ENCODE data around the gene ZNF780B.
A peak's percentile ranks its signal among the peaks of the same experiment; 100 is the strongest.
"Not testable (repeated sequence)": the region's sequence is repeated elsewhere in the genome, so short reads cannot be mapped to it uniquely, and the experiment has no call there.

Gene ZNF780B

GRCh38 chr19:40055832-40056504 lies at the start of gene ZNF780B:
ZNF780B (minus strand) TSS chr19:40056231; CDS start chr19:40050332, 5,899 bp downstream.
- DNase-seq (ENCODE audit: low read depth in 2 of 2) = peak; percentile 15 to 18

DNA sequence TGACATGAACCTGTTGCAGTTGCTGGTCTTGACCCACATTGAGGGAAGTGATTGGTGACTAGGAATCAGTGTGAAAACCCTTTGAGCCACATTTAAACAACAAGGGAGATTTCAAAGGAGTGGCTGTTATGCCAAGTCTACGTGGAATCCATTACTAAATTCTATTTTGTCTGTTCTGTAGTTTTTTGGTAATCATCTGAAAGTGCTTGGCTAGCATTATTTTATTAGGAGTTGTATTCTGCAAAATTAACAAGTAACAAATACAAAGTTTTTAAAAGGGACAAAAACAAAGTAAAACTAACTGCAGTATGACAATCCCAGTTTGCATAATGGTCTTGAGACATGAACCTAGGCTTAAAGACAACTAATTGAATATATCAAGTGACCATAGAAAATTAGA lies 48.7 kb upstream of the ZNF780B start:
- DNase-seq (ENCODE audit: low read depth in 2 of 2) = no peak

DNA sequence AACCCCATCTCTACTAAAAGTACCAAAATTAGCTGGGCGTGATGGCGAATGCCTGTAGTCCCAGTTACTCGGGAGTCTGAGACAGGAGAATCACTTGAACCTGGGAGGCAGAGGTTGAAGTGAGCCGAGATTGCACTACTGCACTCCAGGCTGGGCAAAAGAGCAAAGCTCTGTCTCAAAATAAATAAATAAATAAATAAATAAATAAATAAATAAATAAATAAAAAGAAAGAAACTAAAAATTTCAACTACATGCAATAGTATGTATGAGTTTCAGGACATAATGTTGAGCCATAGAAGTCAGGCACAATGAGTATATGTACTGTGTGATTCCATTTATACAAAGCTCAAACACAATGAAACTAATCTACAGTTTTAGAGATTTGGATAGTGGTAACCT lies 47.6 kb upstream of the ZNF780B start:
- DNase-seq (ENCODE audit: low read depth in 2 of 2) = no peak

DNA sequence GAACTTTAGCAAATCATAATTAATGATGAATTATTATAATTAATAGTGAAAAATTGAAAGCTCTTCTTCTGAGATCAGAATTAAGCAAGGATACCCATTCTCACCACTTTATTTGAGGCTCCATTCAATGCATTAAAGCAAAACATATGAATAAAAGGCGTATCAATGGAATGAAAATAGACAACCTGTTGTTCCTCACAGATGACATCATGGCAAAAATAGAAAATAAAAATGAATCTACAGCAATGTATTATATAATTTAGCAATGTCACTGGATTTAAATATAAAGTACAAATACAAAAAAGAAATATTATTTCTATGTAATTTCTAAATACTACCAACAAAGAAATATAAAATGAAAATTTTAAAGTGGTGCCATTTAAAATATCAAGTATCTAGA lies 45.8 kb upstream of the ZNF780B start:
- DNase-seq (ENCODE audit: low read depth in 2 of 2) = no peak

GRCh38 chr19:40093416-40093815 lies 37.4 kb upstream of the ZNF780B start:
- DNase-seq (ENCODE audit: low read depth in 2 of 2) = no peak

GRCh38 chr19:40091205-40092129 lies 35.4 kb upstream of the ZNF780B start:
- no peak for DNase-seq (ENCODE audit: low read depth in 2 of 2)

DNA sequence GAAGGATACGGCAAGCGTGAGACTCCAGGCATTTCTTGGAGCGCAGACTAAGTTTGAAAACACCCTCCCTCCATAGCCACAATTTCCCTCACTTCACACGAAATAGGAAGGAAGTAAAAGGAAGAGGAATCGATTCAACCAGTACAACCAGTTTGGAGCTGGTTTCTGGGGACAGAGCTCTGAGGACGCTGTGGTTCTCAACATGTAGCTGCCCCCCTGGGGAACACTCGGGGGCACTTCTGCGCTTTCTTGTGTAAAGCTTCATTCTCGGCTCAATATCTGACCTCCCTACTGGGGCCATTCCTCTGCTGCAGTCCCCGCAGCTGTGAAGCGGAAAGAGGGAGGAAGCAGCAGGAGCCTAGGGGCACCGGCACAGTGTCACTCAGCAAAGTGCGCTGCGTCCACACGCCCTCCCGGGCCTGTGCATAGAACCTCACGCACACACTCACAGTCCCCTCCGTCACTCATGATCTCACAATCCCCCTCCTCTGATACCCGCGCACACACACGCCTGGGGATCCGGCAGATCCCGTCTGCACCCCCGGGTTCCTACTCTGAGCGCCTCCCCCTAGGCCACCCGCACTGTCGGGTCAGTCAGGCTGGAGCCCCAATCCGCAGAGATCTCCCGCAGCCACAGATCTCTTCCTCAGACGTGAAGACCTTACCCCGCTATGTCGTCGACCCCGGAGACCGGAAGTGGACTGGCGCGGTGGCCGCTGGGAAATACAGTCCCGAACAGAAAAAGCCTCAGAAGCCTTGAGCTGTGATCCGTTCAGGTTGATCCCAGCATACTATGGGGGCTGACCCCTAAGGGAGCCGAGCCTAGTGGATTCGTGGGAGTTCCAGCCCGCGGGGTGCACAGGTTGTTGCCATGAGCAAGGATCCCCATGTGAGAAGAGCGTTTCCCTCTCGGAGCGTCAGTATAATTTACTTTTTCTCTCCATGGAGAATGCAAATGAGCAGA lies 34.5 kb upstream of the ZNF780B start, which contains the start of gene ZNF780A:
Gene ZNF780A, minus strand, starts transcription at position 703 of the 964 bp plus-strand sequence. CDS start 6,190 bp downstream, outside the sequence.
- peak; percentile 16 to 20 for DNase-seq (ENCODE audit: low read depth in 2 of 2)

- no peak for DNase-seq (ENCODE audit: low read depth in 2 of 2)
These were observed 33.4 kb upstream of the ZNF780B start for GRCh38 chr19:40089462-40089861.

GRCh38 chr19:40088299-40089047 lies 32.4 kb upstream of the ZNF780B start:
- no peak for DNase-seq (ENCODE audit: low read depth in 2 of 2)

DNA sequence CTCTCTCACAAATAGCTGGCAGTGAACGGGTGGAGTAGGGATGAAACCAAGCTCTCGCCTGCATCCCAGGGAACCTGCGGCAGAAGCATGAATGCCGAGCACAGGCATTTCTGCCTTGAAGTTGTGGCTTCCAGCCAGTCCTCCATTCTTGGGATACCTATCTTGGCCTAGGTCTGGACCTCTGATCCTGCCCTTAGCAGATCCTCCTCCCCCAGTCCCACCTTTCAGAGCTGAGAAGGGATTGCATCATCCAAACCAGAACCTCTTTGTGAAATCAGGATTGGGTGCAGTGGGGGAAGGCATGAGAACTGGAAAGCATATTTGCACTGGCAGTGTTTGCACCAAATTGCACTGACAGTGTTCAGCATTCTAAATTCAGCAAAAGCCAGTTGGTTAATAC lies 28.9 kb upstream of the ZNF780B start:
- no peak for DNase-seq (ENCODE audit: low read depth in 2 of 2)

DNA sequence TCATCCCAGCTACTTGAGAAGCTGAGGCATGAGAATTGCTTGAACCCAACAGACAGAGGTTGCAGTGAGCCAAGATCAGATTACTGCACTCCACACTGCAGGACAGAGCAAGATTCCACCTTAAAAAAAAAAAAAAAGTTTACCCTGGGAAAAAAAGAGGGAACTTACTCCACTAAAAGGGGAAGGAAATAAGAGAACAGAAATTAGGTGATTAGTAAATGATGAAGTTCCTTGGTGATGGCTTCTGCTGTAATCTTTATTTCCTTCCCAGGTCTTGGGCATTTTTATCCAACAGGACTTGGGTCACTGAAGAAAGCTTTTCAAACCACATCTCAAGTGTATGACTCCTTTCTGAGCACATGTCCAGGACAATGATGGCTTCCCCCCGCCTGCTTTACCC lies 25.4 kb upstream of the ZNF780B start:
- DNase-seq (ENCODE audit: low read depth in 2 of 2) = no peak

DNA sequence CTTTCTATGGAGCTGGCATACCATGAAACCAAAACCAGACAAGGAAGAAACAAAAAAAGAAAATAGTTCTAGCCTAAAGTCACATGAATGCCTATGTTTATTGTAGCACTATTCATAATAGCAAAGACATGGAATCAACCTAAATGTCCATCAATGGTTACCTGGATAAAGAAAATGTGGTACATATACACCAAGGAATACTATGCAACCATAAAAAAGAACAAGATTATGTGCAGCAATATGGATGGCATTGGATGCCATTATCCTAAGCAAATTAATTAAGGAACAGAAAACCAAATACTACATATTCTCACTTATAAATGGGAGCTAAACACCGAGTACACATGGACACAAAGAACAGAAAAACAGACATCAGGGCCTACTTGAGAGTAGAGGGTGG lies 24.3 kb upstream of the ZNF780B start:
- no peak for DNase-seq (ENCODE audit: low read depth in 2 of 2)

DNA sequence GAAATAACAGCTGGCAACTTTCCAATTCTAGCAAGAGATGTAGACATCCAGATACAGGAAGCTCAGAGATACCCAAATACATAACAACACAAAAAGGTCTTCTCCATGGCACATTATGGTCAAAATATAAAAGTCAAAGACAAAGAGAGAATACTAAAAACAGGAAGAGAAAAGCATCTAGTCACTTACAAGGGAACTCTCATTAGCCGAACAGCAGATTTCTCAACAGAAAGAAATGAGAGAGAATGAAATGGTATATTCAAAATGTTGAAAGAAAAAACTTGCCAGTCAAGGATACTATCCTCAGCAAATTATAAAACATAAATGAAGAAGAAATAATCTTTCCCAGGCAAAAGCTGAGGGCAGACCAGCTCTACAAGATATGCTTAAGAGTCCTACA lies 22.3 kb upstream of the ZNF780B start:
- no peak for DNase-seq (ENCODE audit: low read depth in 2 of 2)

GRCh38 chr19:40070058-40070457 lies 14.0 kb upstream of the ZNF780B start:
- no peak for DNase-seq (ENCODE audit: low read depth in 2 of 2)

DNA sequence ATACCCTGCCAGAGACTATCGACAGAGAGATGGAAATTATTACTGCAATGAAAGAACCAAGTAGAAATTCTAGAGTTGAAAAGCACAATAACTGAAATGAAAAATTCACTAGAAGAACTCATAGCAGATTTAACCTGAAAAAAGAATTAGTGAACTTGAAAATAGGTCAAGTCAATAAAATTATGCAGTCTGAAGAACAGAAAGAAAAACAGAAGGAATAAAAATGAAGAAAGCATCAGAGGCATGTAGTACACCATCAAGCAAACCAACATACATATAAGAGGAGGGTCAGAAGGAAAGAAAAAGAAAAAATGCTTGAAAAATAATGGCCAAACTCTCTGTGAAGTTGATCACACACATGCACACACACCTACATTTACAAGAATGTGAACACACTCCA lies 3.6 kb upstream of the ZNF780B start:
- no peak for DNase-seq (ENCODE audit: low read depth in 2 of 2)

DNA sequence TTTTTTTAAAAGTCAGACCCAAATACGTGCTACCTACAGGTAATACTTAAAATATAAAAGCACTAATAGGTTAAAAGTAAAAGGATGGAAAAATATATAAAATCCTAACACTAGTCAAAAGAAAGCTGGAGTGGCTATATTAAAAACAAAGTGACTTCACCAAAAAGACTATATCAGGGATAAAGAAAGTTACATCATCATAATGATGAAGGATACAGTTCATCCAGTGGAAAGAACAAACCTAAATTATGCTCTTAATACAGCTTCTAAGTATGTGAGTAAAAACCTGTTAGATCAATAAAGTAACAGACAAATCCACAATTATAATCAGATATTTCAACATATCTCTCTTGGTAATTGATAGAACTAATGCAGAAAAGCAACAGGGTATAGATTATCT lies 1.1 kb upstream of the ZNF780B start:
- no peak for DNase-seq (ENCODE audit: low read depth in 2 of 2)

DNA sequence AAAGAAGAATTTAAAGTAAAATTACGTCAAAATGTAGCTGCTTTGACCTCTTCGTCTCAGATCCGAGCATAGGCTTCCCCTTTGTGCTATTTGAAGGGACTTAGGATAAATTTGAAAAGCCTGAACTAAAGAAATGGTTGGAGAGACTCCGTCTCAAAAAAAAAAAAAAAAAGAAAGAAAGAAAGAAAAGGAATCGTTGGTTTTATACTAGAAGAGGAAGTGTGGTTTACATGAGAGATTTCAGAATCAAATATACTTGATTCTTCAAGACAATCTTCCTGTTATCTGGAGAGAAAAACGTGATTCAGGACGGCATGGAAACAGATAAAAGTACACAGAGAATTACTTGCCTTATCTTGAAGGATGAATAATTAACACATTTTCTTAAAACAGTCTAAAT lies 474 bp upstream of the ZNF780B start:
- no peak for DNase-seq (ENCODE audit: low read depth in 2 of 2)

- DNase-seq (ENCODE audit: low read depth in 2 of 2) = no peak
These were observed 982 bp downstream of the ZNF780B start for GRCh38 chr19:40055049-40055448.

GRCh38 chr19:40054632-40055031 lies 1.4 kb downstream of the ZNF780B start:
- no peak for DNase-seq (ENCODE audit: low read depth in 2 of 2)

DNA sequence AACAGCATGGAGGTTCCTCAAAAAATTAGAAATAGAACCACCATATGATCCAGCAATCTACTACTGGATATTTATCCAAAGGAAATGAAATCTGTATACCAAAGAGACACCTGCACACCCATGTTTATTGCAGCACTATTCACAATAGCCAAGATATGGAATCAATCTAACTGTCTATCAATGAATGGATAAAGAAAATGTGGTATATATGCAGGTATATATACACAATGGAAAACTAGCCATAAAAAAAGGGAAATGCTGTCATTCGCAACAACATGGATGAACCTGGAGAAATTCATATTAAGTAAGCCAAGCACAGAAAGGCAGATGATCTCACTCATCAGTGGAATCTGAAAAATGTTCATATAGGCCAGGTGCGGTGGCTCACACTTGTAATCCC lies 2.5 kb downstream of the ZNF780B start:
- DNase-seq (ENCODE audit: low read depth in 2 of 2) = no peak

DNA sequence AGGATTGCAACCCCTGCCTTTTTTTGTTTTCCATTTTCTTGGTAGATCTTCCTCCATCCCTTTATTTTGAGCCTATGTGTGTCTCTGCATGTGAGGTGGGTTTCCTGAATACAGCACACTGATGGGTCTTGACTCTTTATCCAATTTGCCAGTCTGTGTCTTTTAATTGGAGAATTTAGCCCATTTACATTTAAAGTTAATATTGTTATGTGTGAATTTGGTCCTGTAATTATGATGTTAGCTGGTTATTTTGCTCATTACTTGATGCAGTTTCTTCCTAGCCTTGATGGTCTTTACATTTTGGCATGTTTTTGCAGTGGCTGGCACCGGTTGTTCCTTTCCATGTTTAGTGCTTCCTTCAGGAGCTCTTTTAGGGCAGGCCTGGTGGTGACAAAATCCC lies 14.3 kb downstream of the ZNF780B start:
- DNase-seq (ENCODE audit: low read depth in 2 of 2) = not testable (repeated sequence)

All from fibroblast of skin of left quadriceps (primary cell).